Activated CD4-positive, CD25-positive, alpha-beta regulatory T cell treated with anti-CD3 and anti-CD28 coated beads, Interleukin-2, amount 50 U/mL, for 16 hours (primary cell): Measurements from ENCODE around the gene LIN7B.

Experiments
- DNase-seq: peaks from one replicate; pipeline ENCODE4 v3.0.0-alpha.2; 2020; ENCODE audit warnings: low read depth, low spot score

Gene LIN7B

GRCh38 chr19:49165111-49165750 lies 51.1 kb downstream of the LIN7B start:
- no peak for DNase-seq

- DNase-seq: no peak
These were observed 51.7 kb downstream of the LIN7B start for GRCh38 chr19:49165865-49166301.

GRCh38 chr19:49167857-49168409 lies 53.8 kb downstream of the LIN7B start:
- DNase-seq: no peak
